ENCODE data around the gene ANGPTL7.

DNA sequence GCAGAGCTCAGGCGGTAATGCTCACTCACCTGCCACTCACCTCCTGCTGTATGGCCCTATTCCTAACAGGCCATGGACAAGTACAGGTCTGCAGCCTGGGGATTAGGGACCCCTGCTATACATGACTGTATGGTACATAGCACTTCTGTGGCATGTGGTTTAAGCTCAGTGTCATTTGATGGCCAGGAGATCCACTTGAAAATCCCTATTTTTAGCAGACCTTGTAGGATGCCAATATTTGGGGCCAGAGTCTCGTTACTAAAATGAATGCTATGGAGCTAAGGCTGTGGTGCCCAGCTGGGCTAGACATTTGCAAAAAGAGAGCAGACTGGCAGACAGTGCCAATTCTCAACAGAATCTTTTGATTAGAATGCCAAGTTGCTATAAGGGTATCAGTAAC lies 1.7 kb upstream of the ANGPTL7 start:
- TF ChIP-seq, protein P1, sequence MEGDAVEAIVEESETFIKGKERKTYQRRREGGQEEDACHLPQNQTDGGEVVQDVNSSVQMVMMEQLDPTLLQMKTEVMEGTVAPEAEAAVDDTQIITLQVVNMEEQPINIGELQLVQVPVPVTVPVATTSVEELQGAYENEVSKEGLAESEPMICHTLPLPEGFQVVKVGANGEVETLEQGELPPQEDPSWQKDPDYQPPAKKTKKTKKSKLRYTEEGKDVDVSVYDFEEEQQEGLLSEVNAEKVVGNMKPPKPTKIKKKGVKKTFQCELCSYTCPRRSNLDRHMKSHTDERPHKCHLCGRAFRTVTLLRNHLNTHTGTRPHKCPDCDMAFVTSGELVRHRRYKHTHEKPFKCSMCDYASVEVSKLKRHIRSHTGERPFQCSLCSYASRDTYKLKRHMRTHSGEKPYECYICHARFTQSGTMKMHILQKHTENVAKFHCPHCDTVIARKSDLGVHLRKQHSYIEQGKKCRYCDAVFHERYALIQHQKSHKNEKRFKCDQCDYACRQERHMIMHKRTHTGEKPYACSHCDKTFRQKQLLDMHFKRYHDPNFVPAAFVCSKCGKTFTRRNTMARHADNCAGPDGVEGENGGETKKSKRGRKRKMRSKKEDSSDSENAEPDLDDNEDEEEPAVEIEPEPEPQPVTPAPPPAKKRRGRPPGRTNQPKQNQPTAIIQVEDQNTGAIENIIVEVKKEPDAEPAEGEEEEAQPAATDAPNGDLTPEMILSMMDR (IDR thresholded peaks at IDR 0.05) = no peak
- TF ChIP-seq EP300 (IDR thresholded peaks at IDR 0.05; ENCODE audit: low read depth) = no peak

Measured in transverse colon (tissue), 3 donors.